ENCODE results near the gene USP26. TPM values are rescaled to one million over a fixed set of nuclear protein-coding genes. Genes with fewer than 3 reads are reported as not detected.
A peak's percentile ranks its signal among the peaks of the same experiment; 100 is the strongest.

USP26 gene
- total and polyA plus RNA-seq, 8 donors, result 0.04 to 0.06 TPM; not detected in 6

DNA sequence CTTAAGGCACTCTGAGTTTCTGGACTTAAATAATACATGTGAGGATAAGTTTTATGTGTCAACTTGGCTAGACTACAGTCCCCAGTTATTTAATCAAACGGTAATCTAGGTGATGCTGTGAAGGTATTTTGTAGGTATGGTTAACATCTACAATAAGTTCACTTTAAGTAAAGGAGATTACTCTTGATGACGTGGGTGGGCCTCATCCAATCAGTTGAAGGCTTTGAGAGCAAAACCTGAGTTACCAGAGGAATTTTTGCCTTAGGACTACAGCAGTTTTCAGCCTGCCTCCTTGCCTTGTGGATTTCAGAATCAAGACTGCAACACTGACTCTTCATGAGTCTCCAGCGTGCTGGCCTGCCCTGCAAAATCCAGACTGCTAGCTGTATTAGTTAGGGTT is 78.7 kb downstream of the USP26 start:
- no peak overlapping the region for H3K4me3 ChIP-seq
- ATAC-seq (no peak), DNase-seq (no peak)
- no peaks in the 10 kb centered on the region for H3K27me3 ChIP-seq
- H3K36me3 ChIP-seq, result no peaks in the 10 kb centered on the region
- intact Hi-C loops (cut with DNase I), result no loop called here
- TF ChIP-seq, protein P1, sequence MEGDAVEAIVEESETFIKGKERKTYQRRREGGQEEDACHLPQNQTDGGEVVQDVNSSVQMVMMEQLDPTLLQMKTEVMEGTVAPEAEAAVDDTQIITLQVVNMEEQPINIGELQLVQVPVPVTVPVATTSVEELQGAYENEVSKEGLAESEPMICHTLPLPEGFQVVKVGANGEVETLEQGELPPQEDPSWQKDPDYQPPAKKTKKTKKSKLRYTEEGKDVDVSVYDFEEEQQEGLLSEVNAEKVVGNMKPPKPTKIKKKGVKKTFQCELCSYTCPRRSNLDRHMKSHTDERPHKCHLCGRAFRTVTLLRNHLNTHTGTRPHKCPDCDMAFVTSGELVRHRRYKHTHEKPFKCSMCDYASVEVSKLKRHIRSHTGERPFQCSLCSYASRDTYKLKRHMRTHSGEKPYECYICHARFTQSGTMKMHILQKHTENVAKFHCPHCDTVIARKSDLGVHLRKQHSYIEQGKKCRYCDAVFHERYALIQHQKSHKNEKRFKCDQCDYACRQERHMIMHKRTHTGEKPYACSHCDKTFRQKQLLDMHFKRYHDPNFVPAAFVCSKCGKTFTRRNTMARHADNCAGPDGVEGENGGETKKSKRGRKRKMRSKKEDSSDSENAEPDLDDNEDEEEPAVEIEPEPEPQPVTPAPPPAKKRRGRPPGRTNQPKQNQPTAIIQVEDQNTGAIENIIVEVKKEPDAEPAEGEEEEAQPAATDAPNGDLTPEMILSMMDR (IDR thresholded peaks at IDR 0.05), result no peak
- no peak overlapping the region for H3K27ac ChIP-seq
- H3K4me1 ChIP-seq, result no peaks in the 10 kb centered on the region
- no peaks in the 10 kb centered on the region for H3K9me3 ChIP-seq

DNA sequence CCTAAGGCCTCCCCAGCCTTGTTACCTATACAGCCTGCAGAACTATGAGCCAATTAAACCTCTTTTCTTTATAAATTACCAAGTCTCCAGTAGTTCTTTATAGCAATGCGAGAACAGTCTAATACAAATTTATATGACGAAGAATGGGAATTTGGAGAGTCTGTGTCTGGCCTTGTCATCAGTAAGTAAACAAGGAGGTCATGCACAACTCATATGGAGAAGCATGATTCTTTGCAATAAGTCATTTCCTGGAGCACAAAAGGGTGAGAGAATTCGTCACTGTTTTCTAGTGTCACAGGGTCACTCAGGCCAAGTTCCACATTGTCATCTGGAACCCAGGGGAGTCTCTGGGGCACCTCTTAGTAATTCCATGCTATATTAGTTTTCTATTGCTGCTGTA is 89.5 kb downstream of the USP26 start:
- Histone ChIP-seq H3K4me1 (no peaks in the 10 kb centered on the region), H3K36me3 (no peaks in the 10 kb centered on the region), H3K27ac (no peak overlapping the region), H3K9me3 (no peaks in the 10 kb centered on the region), H3K4me3 (no peak overlapping the region), H3K27me3 (no peaks in the 10 kb centered on the region)
- intact Hi-C loops (cut with DNase I), result no loop called here
- ATAC-seq (no peak), DNase-seq (no peak)
- TF ChIP-seq, protein P1 (IDR thresholded peaks at IDR 0.05), result no peak

DNA sequence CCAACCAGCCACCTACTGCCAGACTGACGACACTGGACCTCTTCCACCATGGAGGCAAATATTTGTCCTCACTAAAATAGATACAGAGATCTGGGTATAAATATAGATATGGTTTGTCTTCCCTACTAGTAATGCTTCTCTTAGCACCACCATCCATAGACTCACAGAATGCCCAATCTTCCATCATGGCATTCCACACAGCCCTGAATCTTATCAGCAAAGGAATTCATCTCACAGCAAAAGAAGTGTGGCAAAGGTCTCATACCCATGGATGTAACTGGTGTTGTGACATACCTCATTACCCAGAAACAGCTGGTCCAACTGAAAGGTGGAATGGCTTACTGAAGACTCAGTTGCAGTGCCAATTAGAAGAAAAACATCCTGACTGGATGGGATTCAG is 91.3 kb downstream of the USP26 start:
- no peaks in the 10 kb centered on the region for H3K4me1 ChIP-seq
- H3K4me3 ChIP-seq, result no peak overlapping the region
- intact Hi-C loops (cut with DNase I), result no loop called here
- no peak overlapping the region for H3K27ac ChIP-seq
- no peaks in the 10 kb centered on the region for H3K36me3 ChIP-seq
- ATAC-seq, result no peak
- no peaks in the 10 kb centered on the region for H3K9me3 ChIP-seq
- peaks cover 0 to 6% of the 10 kb centered on the region in 2 donors for H3K27me3 ChIP-seq
- TF ChIP-seq, protein P1 (IDR thresholded peaks at IDR 0.05), result no peak
- no peak for DNase-seq

DNA sequence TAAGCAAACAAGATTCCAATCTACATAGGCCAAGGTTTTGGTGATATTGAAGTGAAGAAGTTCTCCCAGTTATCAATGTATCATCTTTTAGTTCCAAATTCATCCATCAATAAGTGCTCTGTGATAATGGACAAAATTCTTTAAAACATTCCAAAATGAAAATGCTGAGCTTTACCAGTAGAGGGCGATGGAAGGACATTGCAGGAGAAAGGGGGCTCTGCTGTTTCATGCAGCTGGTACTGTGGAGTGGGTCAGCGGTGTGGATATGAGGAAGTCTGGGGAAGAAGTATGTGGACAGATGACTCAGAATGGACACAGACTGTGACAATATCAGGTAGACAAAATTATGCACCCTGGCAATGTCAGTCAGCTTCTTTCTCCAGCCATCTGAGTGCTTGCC is 91.9 kb downstream of the USP26 start:
- TF ChIP-seq, protein P1 (IDR thresholded peaks at IDR 0.05), result peak in 1 of 2 donors; percentile 42
- H3K4me3 ChIP-seq, result no peak overlapping the region
- H3K27ac ChIP-seq, result no peak overlapping the region
- no peaks in the 10 kb centered on the region for H3K36me3 ChIP-seq
- intact Hi-C loops (cut with DNase I), result no loop called here
- H3K27me3 ChIP-seq, result peaks cover 0 to 11% of the 10 kb centered on the region in 2 donors
- ATAC-seq (peak; percentile 24), DNase-seq (peak in 1 of 4 donors; percentile 16)
- H3K4me1 ChIP-seq, result no peaks in the 10 kb centered on the region
- H3K9me3 ChIP-seq, result no peaks in the 10 kb centered on the region

GRCh38 chrX:132999209-132999608 is 97.7 kb downstream of the USP26 start:
- no peaks in the 10 kb centered on the region for H3K36me3 ChIP-seq
- no peak overlapping the region for H3K4me3 ChIP-seq
- no peaks in the 10 kb centered on the region for H3K4me1 ChIP-seq
- no peak for ATAC-seq
- H3K9me3 ChIP-seq, result no peaks in the 10 kb centered on the region
- DNase-seq, result no peak
- TF ChIP-seq, protein P1 (IDR thresholded peaks at IDR 0.05), result no peak
- intact Hi-C loops (cut with DNase I), result no loop called here
- no peak overlapping the region for H3K27ac ChIP-seq
- peaks cover 0 to 18% of the 10 kb centered on the region in 2 donors for H3K27me3 ChIP-seq

Measured in left lung (tissue), 10 donors.